Spinal cord (tissue), 10 donors: ENCODE measurements around the gene FAHD1. TPM values are rescaled to one million over a fixed set of nuclear protein-coding genes. Genes with fewer than 3 reads are reported as not detected.

Experiments used
- DNase-seq, 6 donors: peaks; one replicate each; pipeline versions ENCODE4 v3.0.0 to v3.0.0-alpha.2; 2013 to 2015; ENCODE audit warnings: low spot score in 6 of 6, low read depth in 4 of 6
- H3K27ac ChIP-seq: one replicate; pipeline ENCODE4 v1.5.1; 2013; ENCODE audit warnings: low read depth, low read length, control low read depth
- H3K27me3 ChIP-seq: one replicate; pipeline ENCODE4 v1.6.1; 2013; ENCODE audit warnings: low read length; ENCODE audit not compliant: control insufficient read depth, insufficient read depth
- H3K36me3 ChIP-seq: one replicate; pipeline ENCODE4 v1.6.1; 2013; ENCODE audit warnings: low read length; ENCODE audit not compliant: control insufficient read depth, insufficient read depth
- H3K4me1 ChIP-seq: one replicate; pipeline ENCODE4 v1.6.1; 2013; ENCODE audit warnings: low read length; ENCODE audit not compliant: control insufficient read depth, insufficient read depth
- H3K4me3 ChIP-seq: one replicate; pipeline ENCODE4 v1.5.1; 2013; ENCODE audit warnings: low read depth, low read length, control low read depth
- H3K9me3 ChIP-seq: one replicate; pipeline ENCODE4 v1.6.1; 2013; ENCODE audit warnings: low read length; ENCODE audit not compliant: control insufficient read depth, insufficient read depth
- WGBS: methylation state at CpG from one replicate; pipeline ENCODE4 v1.1.5; 2013; ENCODE audit warnings: missing lambda C conversion rate; ENCODE audit not compliant: insufficient coverage; 5-methylcytosine and 5-hydroxymethylcytosine counted together
- polyA plus RNA-seq, 2 donors: library from polyadenylated mRNA; unstranded; fragments of 120-200 nt; gene quantifications; one replicate each; pipeline ENCODE4 v1.2.1, GENCODE V29; 2013; ENCODE audit not compliant: insufficient read length in 2 of 2
- total RNA-seq, 2 donors: library from RNA; depleted of rRNA in 1 of 2; stranded (reverse); fragments of 120-200 nt in 1 of 2; fragments of >200 nt in 1 of 2; gene quantifications; one replicate each; pipeline versions ENCODE4 v1.2.3 to v1.2.4, GENCODE V29; 2013 to 2014
- donor health status: healthy.

Gene FAHD1
- total and polyA plus RNA-seq, 4 donors: 29.8 to 39.0 (median 37.0) TPM

- DNase-seq: peak in 1 of 6 donors; percentile 12
- Histone ChIP-seq H3K36me3 (peaks cover 71% of the 10 kb centered on the region), H3K4me1 (peaks cover 45% of the 10 kb centered on the region), H3K27me3 (no peaks in the 10 kb centered on the region), H3K4me3 (peak overlapping the region; percentile 80), H3K27ac (peak overlapping the region; percentile 40), H3K9me3 (no peaks in the 10 kb centered on the region)
- WGBS: under 1% methylated on average over 70 of the region's 70 CpGs
These were observed 45.1 kb upstream of the FAHD1 start for GRCh38 chr16:1781758-1782407.

GRCh38 chr16:1782408-1783264, 44.4 kb upstream of the FAHD1 start, which contains the start of the genes NUBP2 and SPSB3:
Gene NUBP2, plus strand, starts transcription at chr16:1782960. Its CDS starts 61 bp downstream, at chr16:1783021.
Gene SPSB3, minus strand, starts transcription at chr16:1782571. Its CDS starts 1,088 bp downstream, at chr16:1781483.
- Histone ChIP-seq H3K4me1 (peaks cover 45% of the 10 kb centered on the region), H3K36me3 (peaks cover 71% of the 10 kb centered on the region)
- WGBS: under 1% methylated on average over 102 of the region's 102 CpGs

GRCh38 chr16:1784977-1785845, 41.8 kb upstream of the FAHD1 start:
- no peak for DNase-seq
- Histone ChIP-seq H3K4me1 (peaks cover 32% of the 10 kb centered on the region), H3K27ac (no peak overlapping the region), H3K9me3 (no peaks in the 10 kb centered on the region), H3K36me3 (peaks cover 71% of the 10 kb centered on the region), H3K4me3 (no peak overlapping the region), H3K27me3 (no peaks in the 10 kb centered on the region)
- WGBS: 92% methylated on average over 19 of the region's 26 CpGs

More at GRCh38 chr16:1782408-1783264, 44.4 kb upstream of the FAHD1 start, which contains the start of the genes NUBP2 and SPSB3:
- Histone ChIP-seq H3K27ac (peak within 1 kb of the TSS; percentile 40), H3K9me3 (no peaks in the 10 kb centered on the region), H3K27me3 (no peaks in the 10 kb centered on the region), H3K4me3 (peak within 1 kb of the TSS; percentile 80)
- DNase-seq: peak; percentile 97 to 100 (median 100)

- H3K9me3 ChIP-seq: no peaks in the 10 kb centered on the region
- H3K4me3 ChIP-seq: no peak overlapping the region
- DNase-seq: no peak
- peaks cover 29% of the 10 kb centered on the region for H3K4me1 ChIP-seq
- H3K27ac ChIP-seq: no peak overlapping the region
- peaks cover 72% of the 10 kb centered on the region for H3K36me3 ChIP-seq
- WGBS: 95% methylated on average over 14 of the region's 14 CpGs
- H3K27me3 ChIP-seq: no peaks in the 10 kb centered on the region
These were observed 41.2 kb upstream of the FAHD1 start for GRCh38 chr16:1785846-1786170.

- 92% methylated on average over 51 of the region's 51 CpGs for WGBS
- Histone ChIP-seq H3K27me3 (no peaks in the 10 kb centered on the region), H3K36me3 (peaks cover 72% of the 10 kb centered on the region), H3K4me3 (no peak overlapping the region), H3K4me1 (peaks cover 23% of the 10 kb centered on the region), H3K27ac (no peak overlapping the region), H3K9me3 (no peaks in the 10 kb centered on the region)
- no peak for DNase-seq
These were observed 40.6 kb upstream of the FAHD1 start for GRCh38 chr16:1786242-1787055.

GRCh38 chr16:1787056-1787321, 40.0 kb upstream of the FAHD1 start:
- peaks cover 77% of the 10 kb centered on the region for H3K36me3 ChIP-seq

GRCh38 chr16:1787322-1788094, 39.5 kb upstream of the FAHD1 start:
- no peaks in the 10 kb centered on the region for H3K9me3 ChIP-seq
- DNase-seq: no peak
- H3K4me3 ChIP-seq: no peak overlapping the region
- no peaks in the 10 kb centered on the region for H3K27me3 ChIP-seq
- no peak overlapping the region for H3K27ac ChIP-seq
- WGBS: 94% methylated on average over 44 of the region's 44 CpGs
- peaks cover 82% of the 10 kb centered on the region for H3K36me3 ChIP-seq
- H3K4me1 ChIP-seq: peaks cover 18% of the 10 kb centered on the region

More at GRCh38 chr16:1787056-1787321, 40.0 kb upstream of the FAHD1 start:
- Histone ChIP-seq H3K4me3 (no peak overlapping the region), H3K9me3 (no peaks in the 10 kb centered on the region), H3K4me1 (peaks cover 18% of the 10 kb centered on the region), H3K27ac (no peak overlapping the region), H3K27me3 (no peaks in the 10 kb centered on the region)
- no peak for DNase-seq
- 91% methylated on average over 6 of the region's 6 CpGs for WGBS

- WGBS: 95% methylated on average over 34 of the region's 38 CpGs
- H3K36me3 ChIP-seq: peaks cover 89% of the 10 kb centered on the region
- no peak overlapping the region for H3K4me3 ChIP-seq
These were observed 38.8 kb upstream of the FAHD1 start for GRCh38 chr16:1788095-1788707.

More at GRCh38 chr16:1788095-1788707, 38.8 kb upstream of the FAHD1 start:
- no peak for DNase-seq
- no peaks in the 10 kb centered on the region for H3K9me3 ChIP-seq
- H3K4me1 ChIP-seq: peaks cover 18% of the 10 kb centered on the region
- H3K27ac ChIP-seq: no peak overlapping the region
- H3K27me3 ChIP-seq: no peaks in the 10 kb centered on the region
